ENCODE measurements around the gene TSACC.

DNA sequence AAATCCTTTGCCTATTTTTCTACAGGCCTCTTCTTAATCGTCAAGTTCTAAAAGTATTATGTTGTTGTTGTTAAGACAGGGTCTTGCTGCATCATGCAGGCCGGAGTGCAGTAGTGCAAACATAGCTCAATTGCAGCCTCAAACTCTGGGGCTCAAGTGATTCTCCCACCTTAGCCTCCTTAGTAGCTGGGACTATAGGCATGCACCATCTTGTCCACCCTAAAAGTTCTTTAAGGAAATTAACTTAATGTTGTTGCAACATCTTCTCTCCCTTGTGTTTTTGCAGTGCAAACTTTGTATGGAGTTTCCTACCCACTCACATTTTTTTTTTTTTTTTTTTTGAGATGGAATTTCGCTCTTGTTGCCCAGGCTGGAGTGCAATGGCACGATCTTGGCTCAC, 35.1 kb upstream of the TSACC start:
- TF ChIP-seq CTCF (IDR thresholded peaks at IDR 0.05) (no peak), POLR2A (IDR thresholded peaks at IDR 0.05) (no peak)
